K562 (cell line): Measurements from ENCODE around the gene WWC2. TPM values are rescaled to one million over a fixed set of nuclear protein-coding genes. Genes with fewer than 3 reads are reported as not detected.

ENCODE experiments used
- ATF7 ChIP-seq: fragments of 450-650 bp; IDR thresholded peaks from 2 replicates; pipeline ENCODE4 v1.7.1; 2014; ENCODE audit warnings: mild to moderate bottlenecking, moderate library complexity
- CCAR2 ChIP-seq: fragments of 200-400 bp; formaldehyde crosslinking; IDR thresholded peaks from 2 replicates; pipeline ENCODE4 v1.6.1; 2017; ENCODE audit warnings: mild to moderate bottlenecking, low read depth, low read length
- ESRRA ChIP-seq: fragments of 450-650 bp; IDR thresholded peaks from 2 replicates; pipeline ENCODE4 v1.6.1; 2014; ENCODE audit warnings: low read depth, mild to moderate bottlenecking, moderate library complexity, borderline replicate concordance
- EZH2 ChIP-seq: IDR thresholded peaks from 2 replicates; pipeline ENCODE4 v1.6.1; 2012; ENCODE audit warnings: low read depth, mild to moderate bottlenecking, inconsistent platforms, low read length, borderline replicate concordance
- FOSL1 ChIP-seq: fragments of 200-800 bp; sonication (Bioruptor generic); conservative IDR thresholded peaks from 2 replicates; pipeline ENCODE4 v1.6.1; 2016; ENCODE audit warnings: missing genetic modification characterization, missing compliant biosample characterization
- GATAD2B ChIP-seq: fragments of 450-650 bp; IDR thresholded peaks from 2 replicates; pipeline ENCODE4 v1.6.1; 2017; ENCODE audit warnings: mild to moderate bottlenecking, borderline replicate concordance
- HBP1 ChIP-seq: fragments of 450-650 bp; formaldehyde crosslinking; IDR thresholded peaks from 2 replicates; pipeline ENCODE4 v1.4.0; 2022; ENCODE audit warnings: missing genetic modification characterization
- HCFC1 ChIP-seq: IDR thresholded peaks from 2 replicates; pipeline ENCODE4 v1.6.1; 2012; ENCODE audit warnings: low read depth, low read length, improper control_type of control experiment
- HNRNPH1 ChIP-seq: fragments of 200-400 bp; formaldehyde crosslinking; optimal IDR thresholded peaks from 2 replicates; pipeline ENCODE3; 2017; ENCODE audit warnings: low read depth, mild to moderate bottlenecking, low read length, moderate library complexity
- MECOM ChIP-seq: fragments of 250-450 bp; sonication (Bioruptor Pico); IDR thresholded peaks from 2 replicates; pipeline ENCODE4 v1.8.0; 2022; ENCODE audit warnings: inconsistent platforms
- NONO ChIP-seq, 2 experiments: fragments of 200-400 bp in 1 of 2; fragments of 450-650 bp in 1 of 2; formaldehyde crosslinking in 1 of 2; IDR thresholded peaks; 2 replicates each; pipeline ENCODE4 v1.6.1; 2017; ENCODE audit warnings: low read depth in 2 of 2, mild to moderate bottlenecking in 2 of 2, moderate library complexity in 2 of 2, low read length in 1 of 2
- PREB ChIP-seq: sonication (generic); formaldehyde crosslinking; IDR thresholded peaks from 2 replicates; pipeline ENCODE4 v1.8.1; 2023; ENCODE audit warnings: mild to moderate bottlenecking, missing genetic modification reagents
- RBBP5 ChIP-seq: fragments of 200-600 bp; sonication (generic); IDR thresholded peaks from 2 replicates; pipeline ENCODE4 v1.6.1; 2012; ENCODE audit warnings: borderline replicate concordance, mild to moderate bottlenecking, low read length, control low read depth, inconsistent platforms; ENCODE audit not compliant: insufficient read depth, poor library complexity, severe bottlenecking
- SAFB2 ChIP-seq: fragments of 200-400 bp; formaldehyde crosslinking; IDR thresholded peaks from 2 replicates; pipeline ENCODE4 v1.6.1; 2018; ENCODE audit warnings: borderline replicate concordance, low read length, low read depth, moderate library complexity; ENCODE audit not compliant: severe bottlenecking
- TEAD4 ChIP-seq, 2 experiments: sonication (generic) in 1 of 2; formaldehyde crosslinking in 1 of 2; IDR thresholded peaks; 2 replicates each; pipeline versions ENCODE4 v1.6.1 to v1.8.0; 2012 to 2022; ENCODE audit warnings: borderline replicate concordance in 1 of 2, inconsistent platforms in 1 of 2, low read length in 1 of 2, mild to moderate bottlenecking in 1 of 2, missing genetic modification reagents in 1 of 2
- USF2 ChIP-seq: sonication (generic); formaldehyde crosslinking; IDR thresholded peaks from 2 replicates; pipeline ENCODE4 v1.5.0; 2020; ENCODE audit warnings: missing genetic modification reagents
- ZNF511 ChIP-seq: sonication (generic); formaldehyde crosslinking; IDR thresholded peaks from 2 replicates; pipeline ENCODE4 v1.8.0; 2022; ENCODE audit warnings: mild to moderate bottlenecking, missing genetic modification reagents
- ZNF668 ChIP-seq: fragments of 250-450 bp; sonication (Bioruptor Pico); IDR thresholded peaks from 2 replicates; pipeline ENCODE4 v1.8.0; 2022; ENCODE audit warnings: mild to moderate bottlenecking, inconsistent platforms
- polyA plus RNA-seq, 8 experiments: library from polyadenylated mRNA; depleted of rRNA in 4 of 8; stranded (reverse) in 5 of 8; unstranded in 3 of 8; fragments of >200 nt; fragmentation: Nextera tagmentation in 2 of 8; fragmentation: Illumina TruSeq in 1 of 8; extraction: Ambion mirVana in 2 of 8; extraction: Trizol in 1 of 8; gene quantifications; 2 replicates each; pipeline versions ENCODE4 v1.2.1 to v1.2.3, GENCODE V29; 2011 to 2014; ENCODE audit warnings: inconsistent platforms in 1 of 8, missing spikeins in 1 of 8
- total RNA-seq, 7 experiments: library from RNA; depleted of rRNA in 6 of 7; stranded (reverse); fragments of >200 nt in 6 of 7; fragmentation: Illumina TruSeq in 2 of 7; extraction: Trizol in 2 of 7; gene quantifications; 2 replicates each; pipeline versions ENCODE4 v1.2.1 to v1.2.3, GENCODE V29; 2011 to 2021; ENCODE audit warnings: low replicate concordance in 1 of 7
- TF ChIP-seq, protein P1 (sequence below): fragments of 250-450 bp; sonication (Bioruptor Pico); IDR thresholded peaks from 2 replicates; pipeline ENCODE4 v1.5.0; 2021

Gene WWC2
- total and polyA plus RNA-seq, 9 of the 15 experiments (the other 6 are each of a cell fraction or from before 2014, with no cell fraction given) = 3.7 to 39.4 (median 19.6) TPM

GRCh38 chr4:183348706-183349659, 249.9 kb downstream of the WWC2 start (continued):
- TF ChIP-seq RBBP5 (no peak), PREB (CRISPR knock-in tag) (no peak), CCAR2 (no peak), TEAD4 (IDR thresholded peaks at IDR 0.05; ENCODE audit: low read length) (no peak; the same call in none of the 2 replicates), TEAD4 (CRISPR knock-in tag; IDR thresholded peaks at IDR 0.05; ENCODE audit: borderline replicate concordance) (no peak), USF2 (no peak), ZNF511 (no peak), NONO (IDR thresholded peaks at IDR 0.05; ENCODE audit: low read depth in 2 of 2, low read length in 1 of 2) (no peak), ATF7 (peak; percentile 77), MECOM (CRISPR knock-in tag) (peak; percentile 100), ZNF668 (peak; percentile 100), EZH2 (no peak), FOSL1 (tag) (peak; percentile 96), GATAD2B (0 out of 2 replicates have a peak, but pooled peaks have one; percentile 8), ESRRA (peak; percentile 98), HCFC1 (no peak), HNRNPH1 (no peak), HBP1 (CRISPR knock-in tag) (peak; percentile 99), SAFB2 (no peak)
- TF ChIP-seq, protein P1, sequence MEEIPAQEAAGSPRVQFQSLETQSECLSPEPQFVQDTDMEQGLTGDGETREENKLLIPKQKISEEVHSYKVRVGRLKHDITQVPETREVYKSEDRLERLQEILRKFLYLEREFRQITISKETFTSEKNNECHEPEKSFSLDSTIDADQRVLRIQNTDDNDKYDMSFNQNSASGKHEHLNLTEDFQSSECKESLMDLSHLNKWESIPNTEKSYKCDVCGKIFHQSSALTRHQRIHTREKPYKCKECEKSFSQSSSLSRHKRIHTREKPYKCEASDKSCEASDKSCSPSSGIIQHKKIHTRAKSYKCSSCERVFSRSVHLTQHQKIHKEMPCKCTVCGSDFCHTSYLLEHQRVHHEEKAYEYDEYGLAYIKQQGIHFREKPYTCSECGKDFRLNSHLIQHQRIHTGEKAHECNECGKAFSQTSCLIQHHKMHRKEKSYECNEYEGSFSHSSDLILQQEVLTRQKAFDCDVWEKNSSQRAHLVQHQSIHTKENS (CRISPR knock-in tag) = no peak
